ENCODE data around the gene NUP93.
"Not testable (repeated sequence)": the region's sequence is repeated elsewhere in the genome, so short reads cannot be mapped to it uniquely, and the experiment has no call there.

NUP93 gene

GRCh38 chr16:56798955-56799354 lies 69.0 kb downstream of the NUP93 start:
- no peaks in the 10 kb centered on the region for H3K27me3 Mint-ChIP-seq (ENCODE audit: low read depth)
- H3K9me3 Mint-ChIP-seq: no peaks in the 10 kb centered on the region
- no peak overlapping the region for H3K27ac Mint-ChIP-seq
- H3K4me1 Mint-ChIP-seq: no peaks in the 10 kb centered on the region
- peaks cover 11% of the 10 kb centered on the region for H3K36me3 Mint-ChIP-seq (ENCODE audit: low read depth)
- no peak overlapping the region for H3K4me3 Mint-ChIP-seq
- TF ChIP-seq CTCF (IDR thresholded peaks at IDR 0.05; ENCODE audit: unreplicated experiment in 3 of 3): no peak

DNA sequence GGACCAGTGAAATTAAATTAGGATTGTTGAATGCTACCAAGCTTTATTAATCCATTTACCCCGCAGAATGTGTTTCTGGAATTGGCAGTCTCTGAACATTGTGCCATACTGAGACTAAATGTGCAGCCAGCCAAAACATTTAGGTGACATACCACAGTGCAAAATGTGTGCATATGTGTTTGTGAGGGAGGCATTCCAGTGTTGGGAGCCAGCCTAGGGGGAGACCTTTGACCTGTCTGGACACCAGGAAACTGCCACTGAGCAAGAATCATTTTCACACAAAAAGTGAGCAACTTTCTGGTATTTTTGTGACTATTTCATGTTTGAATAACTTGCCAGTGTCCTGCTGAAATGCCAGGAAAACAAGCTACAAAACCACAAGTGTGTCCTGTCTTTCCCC lies 70.4 kb downstream of the NUP93 start:
- Mint-ChIP-seq H3K4me3 (no peak overlapping the region), H3K4me1 (no peaks in the 10 kb centered on the region), H3K9me3 (no peaks in the 10 kb centered on the region), H3K27ac (no peak overlapping the region), H3K36me3 (ENCODE audit: low read depth) (peaks cover 17% of the 10 kb centered on the region), H3K27me3 (ENCODE audit: low read depth) (no peaks in the 10 kb centered on the region)
- TF ChIP-seq CTCF (IDR thresholded peaks at IDR 0.05; ENCODE audit: unreplicated experiment in 3 of 3): no peak

- H3K9me3 Mint-ChIP-seq: no peaks in the 10 kb centered on the region
- no peak overlapping the region for H3K27ac Mint-ChIP-seq
- H3K27me3 Mint-ChIP-seq (ENCODE audit: low read depth): no peaks in the 10 kb centered on the region
- peaks cover 31% of the 10 kb centered on the region for H3K36me3 Mint-ChIP-seq (ENCODE audit: low read depth)
- no peaks in the 10 kb centered on the region for H3K4me1 Mint-ChIP-seq
- no peak overlapping the region for H3K4me3 Mint-ChIP-seq
- TF ChIP-seq CTCF (IDR thresholded peaks at IDR 0.05; ENCODE audit: unreplicated experiment in 3 of 3): no peak
Observed at GRCh38 chr16:56801762-56802161, 71.8 kb downstream of the NUP93 start.

GRCh38 chr16:56807011-56807675 lies 77.2 kb downstream of the NUP93 start:
- Mint-ChIP-seq H3K4me3 (no peak overlapping the region), H3K27me3 (ENCODE audit: low read depth) (no peaks in the 10 kb centered on the region), H3K9me3 (no peaks in the 10 kb centered on the region), H3K36me3 (ENCODE audit: low read depth) (peaks cover 35% of the 10 kb centered on the region), H3K4me1 (no peaks in the 10 kb centered on the region), H3K27ac (no peak overlapping the region)
- TF ChIP-seq CTCF (IDR thresholded peaks at IDR 0.05; ENCODE audit: unreplicated experiment in 3 of 3): no peak

DNA sequence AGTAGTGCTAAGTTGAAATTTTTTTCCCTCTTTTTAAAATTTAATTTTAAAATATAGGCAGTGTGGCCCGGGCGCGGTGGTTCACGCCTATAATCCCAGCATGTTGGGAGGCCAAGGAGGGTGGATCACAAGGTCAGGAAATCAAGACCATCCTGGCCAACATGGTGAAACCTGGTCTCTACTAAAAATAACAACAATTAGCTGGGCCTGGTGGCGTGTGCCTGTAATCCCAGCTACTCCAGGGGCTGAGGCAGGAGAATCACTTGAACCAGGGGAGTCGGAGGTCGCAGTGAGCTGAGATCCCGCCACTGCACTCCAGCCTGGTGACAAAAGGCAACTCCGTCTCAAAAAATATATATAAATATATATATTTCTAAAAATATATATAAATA lies 77.7 kb downstream of the NUP93 start:
- H3K27me3 Mint-ChIP-seq (ENCODE audit: low read depth); H3K27ac Mint-ChIP-seq; H3K9me3 Mint-ChIP-seq; H3K4me3 Mint-ChIP-seq; H3K4me1 Mint-ChIP-seq: not testable (repeated sequence)
- H3K36me3 Mint-ChIP-seq (ENCODE audit: low read depth): peaks cover 35% of the 10 kb centered on the region

GRCh38 chr16:56810954-56811353 lies 81.0 kb downstream of the NUP93 start:
- Mint-ChIP-seq H3K27me3 (ENCODE audit: low read depth) (no peaks in the 10 kb centered on the region), H3K4me1 (peaks cover 13% of the 10 kb centered on the region), H3K9me3 (no peaks in the 10 kb centered on the region), H3K27ac (no peak overlapping the region), H3K4me3 (no peak overlapping the region), H3K36me3 (ENCODE audit: low read depth) (peaks cover 16% of the 10 kb centered on the region)
- no peak for TF ChIP-seq CTCF (IDR thresholded peaks at IDR 0.05; ENCODE audit: unreplicated experiment in 3 of 3)

DNA sequence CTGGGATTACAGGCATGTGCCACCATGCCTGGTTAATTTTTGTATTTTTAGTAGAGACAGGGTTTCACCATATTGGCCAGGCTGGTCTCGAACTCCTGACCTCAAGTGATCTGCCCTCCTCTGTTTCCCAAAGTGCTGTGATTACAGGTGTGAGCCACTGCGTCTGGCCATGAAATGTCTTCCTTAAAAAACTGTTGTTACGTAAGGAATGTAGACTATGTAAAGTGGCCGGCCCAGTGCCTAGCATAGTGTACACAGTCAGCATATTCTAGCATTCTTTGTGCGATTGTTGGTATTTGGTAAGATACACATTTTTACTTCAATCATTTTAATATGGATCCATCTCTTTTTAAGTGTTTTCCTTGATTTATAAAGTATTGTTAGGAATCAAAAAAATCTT lies 81.7 kb downstream of the NUP93 start:
- H3K9me3 Mint-ChIP-seq; H3K27ac Mint-ChIP-seq; H3K27me3 Mint-ChIP-seq (ENCODE audit: low read depth); H3K36me3 Mint-ChIP-seq (ENCODE audit: low read depth); H3K4me3 Mint-ChIP-seq: not testable (repeated sequence)
- peaks cover 13% of the 10 kb centered on the region for H3K4me1 Mint-ChIP-seq

Measured in nephron (organoid).